Measurements from ENCODE around the gene TEX35. TPM values are rescaled to one million over a fixed set of nuclear protein-coding genes. Genes with fewer than 3 reads are reported as not detected.
A peak's percentile ranks its signal among the peaks of the same experiment; 100 is the strongest.

TEX35 gene
- total RNA-seq, 1 donor from 2014 or later = not detected

- H3K27me3 Mint-ChIP-seq (ENCODE audit: unreplicated experiment) = peaks cover 2% of the 10 kb centered on the region
- peak; percentile 25 for DNase-seq (ENCODE audit: extremely low spot score, unreplicated experiment)
Observed at GRCh38 chr1:178571807-178572206, 58.9 kb downstream of the TEX35 start.

More at GRCh38 chr1:178571807-178572206, 58.9 kb downstream of the TEX35 start:
- TF ChIP-seq CTCF (IDR thresholded peaks at IDR 0.05) = no peak
- H3K4me1 Mint-ChIP-seq (ENCODE audit: unreplicated experiment) = peaks cover 7% of the 10 kb centered on the region
- no peaks in the 10 kb centered on the region for H3K36me3 Mint-ChIP-seq (ENCODE audit: unreplicated experiment)
- H3K9me3 Mint-ChIP-seq (ENCODE audit: unreplicated experiment) = peaks cover 4% of the 10 kb centered on the region
- H3K4me3 Mint-ChIP-seq (ENCODE audit: unreplicated experiment) = no peak overlapping the region
- no peak overlapping the region for H3K27ac Mint-ChIP-seq (ENCODE audit: unreplicated experiment)

Other genes starting within 250 kb of the TEX35 start
- not detected in 2 replicates for gene CLEC20A, start 16.1 kb upstream of the TEX35 start, total RNA-seq
- 6.5 and 8.4 TPM in 2 replicates for gene RALGPS2, start 212.1 kb downstream of the TEX35 start, total RNA-seq